Subcutaneous abdominal adipose tissue (tissue), 5 donors: ENCODE data around the gene STUB1.

Source experiments
- H3K27ac ChIP-seq: one replicate; pipeline ENCODE4 v1.7.0; 2013; ENCODE audit warnings: low read depth, mild to moderate bottlenecking, inconsistent platforms, low read length, moderate library complexity
- H3K27me3 ChIP-seq, 5 donors: one replicate each; pipeline ENCODE4 v1.7.0; 2013; ENCODE audit warnings: low read length in 5 of 5, inconsistent platforms in 1 of 5; ENCODE audit not compliant: control insufficient read depth in 5 of 5, insufficient read depth in 4 of 5
- H3K36me3 ChIP-seq, 5 donors: one replicate each; pipeline ENCODE4 v1.7.0; 2013; ENCODE audit warnings: low read length in 5 of 5; ENCODE audit not compliant: control insufficient read depth in 5 of 5, insufficient read depth in 5 of 5
- H3K4me1 ChIP-seq, 5 donors: one replicate each; pipeline ENCODE4 v1.7.0; 2013; ENCODE audit warnings: low read length in 5 of 5, mild to moderate bottlenecking in 3 of 5, moderate library complexity in 1 of 5; ENCODE audit not compliant: control insufficient read depth in 5 of 5, insufficient read depth in 5 of 5
- H3K4me3 ChIP-seq, 5 donors: one replicate each; pipeline ENCODE4 v1.7.0; 2013; ENCODE audit warnings: low read length in 5 of 5, low read depth in 1 of 5
- H3K9ac ChIP-seq, 5 donors: one replicate each; pipeline ENCODE4 v1.7.0; 2013; ENCODE audit warnings: low read length in 5 of 5, mild to moderate bottlenecking in 4 of 5, moderate library complexity in 3 of 5
- H3K9me3 ChIP-seq, 5 donors: one replicate each; pipeline ENCODE4 v1.7.0; 2013; ENCODE audit warnings: low read length in 5 of 5; ENCODE audit not compliant: control insufficient read depth in 5 of 5
- donor health status: healthy.
- donor health status: healthy.
- donor health status: healthy.
- donor health status: healthy.
- donor health status: healthy.

Gene STUB1

DNA sequence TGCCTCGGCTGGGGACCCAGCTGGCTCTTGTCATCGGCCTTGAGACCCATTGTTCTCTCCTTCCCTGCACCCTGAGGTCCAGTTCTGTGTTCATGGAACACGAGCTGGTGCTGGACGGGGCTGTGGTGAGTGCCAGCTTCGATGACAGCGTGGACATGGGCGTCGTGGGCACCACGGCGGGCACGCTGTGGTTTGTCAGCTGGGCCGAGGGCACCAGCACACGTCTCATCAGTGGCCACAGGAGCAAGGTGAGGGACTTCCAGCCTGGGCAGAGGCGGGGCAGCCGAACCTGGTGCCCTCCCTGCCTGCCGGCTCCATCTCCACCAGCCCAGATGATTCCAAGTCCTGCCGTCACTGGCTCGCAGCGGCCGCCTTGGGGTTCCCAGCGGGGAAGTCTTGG lies 17.6 kb upstream of the STUB1 start:
- peaks cover 2 to 21% (median 18%) of the 10 kb centered on the region in 5 donors for H3K4me1 ChIP-seq
- peaks cover 0 to 12% (median 0%) of the 10 kb centered on the region in 5 donors for H3K36me3 ChIP-seq
- H3K4me3 ChIP-seq = no peak overlapping the region
- H3K27me3 ChIP-seq = no peaks in the 10 kb centered on the region
- H3K27ac ChIP-seq = no peak overlapping the region
- H3K9ac ChIP-seq = no peak overlapping the region
- no peaks in the 10 kb centered on the region for H3K9me3 ChIP-seq

DNA sequence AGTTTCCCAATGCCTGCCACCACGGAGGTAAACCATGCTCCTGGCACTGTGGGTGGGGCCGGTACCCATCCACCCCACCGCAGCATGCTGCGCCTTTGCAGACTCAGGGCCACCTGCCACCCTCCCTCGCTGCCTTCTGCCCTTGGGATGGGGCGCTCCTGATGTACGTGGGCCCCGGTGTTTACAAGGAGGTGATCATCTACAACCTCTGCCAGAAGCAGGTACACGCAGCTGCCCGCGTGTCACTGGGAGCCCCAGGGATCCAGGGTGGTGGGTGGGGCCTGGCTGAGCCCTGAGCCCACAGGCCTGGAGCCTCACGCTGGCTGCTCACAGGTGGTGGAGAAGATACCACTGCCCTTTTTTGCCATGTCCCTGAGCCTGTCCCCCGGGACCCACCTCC lies 13.6 kb upstream of the STUB1 start:
- H3K27me3 ChIP-seq = no peaks in the 10 kb centered on the region
- no peak overlapping the region for H3K27ac ChIP-seq
- peaks cover 0 to 25% (median 24%) of the 10 kb centered on the region in 5 donors for H3K36me3 ChIP-seq
- no peaks in the 10 kb centered on the region for H3K9me3 ChIP-seq
- H3K4me3 ChIP-seq = no peak overlapping the region
- H3K4me1 ChIP-seq = peaks cover 2 to 26% (median 21%) of the 10 kb centered on the region in 5 donors
- H3K9ac ChIP-seq = no peak overlapping the region

DNA sequence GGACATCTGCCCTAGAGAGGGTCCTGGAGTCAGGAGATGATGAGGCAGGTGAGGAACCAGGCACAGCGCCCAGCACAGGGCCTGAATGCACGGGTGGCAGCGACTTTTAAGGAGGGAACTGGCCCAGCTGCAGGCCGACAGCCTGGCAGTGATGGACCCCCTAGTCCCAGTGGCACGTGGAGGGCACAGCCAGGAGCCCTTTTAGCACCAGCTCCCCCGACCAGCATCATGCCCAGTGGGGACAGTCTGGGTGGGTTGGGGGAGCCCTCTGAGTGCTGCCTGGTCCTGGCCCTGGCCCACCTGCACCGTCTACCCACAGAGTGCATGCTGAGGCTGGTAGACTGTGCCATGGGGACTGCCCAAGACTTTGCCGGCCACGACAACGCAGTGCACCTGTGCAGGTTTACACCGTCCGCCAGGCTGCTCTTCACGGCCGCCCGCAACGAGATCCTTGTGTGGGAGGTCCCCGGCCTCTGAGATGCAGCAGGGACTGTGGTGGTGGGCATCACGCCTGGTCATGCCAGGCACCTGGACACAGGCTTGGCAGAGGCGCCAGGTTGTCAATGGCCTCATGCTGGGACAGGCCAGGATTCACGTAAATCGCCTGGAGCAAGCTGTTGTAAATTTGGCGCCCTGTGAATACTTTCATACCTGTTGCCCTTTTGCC lies 13.0 kb upstream of the STUB1 start:
- Histone ChIP-seq H3K36me3 (peaks cover 0 to 32% (median 30%) of the 10 kb centered on the region in 5 donors), H3K4me3 (peak overlapping the region; percentile 17 to 80 (median 44)), H3K27me3 (no peaks in the 10 kb centered on the region), H3K4me1 (peaks cover 2 to 24% (median 21%) of the 10 kb centered on the region in 5 donors), H3K9me3 (no peaks in the 10 kb centered on the region), H3K9ac (peak overlapping the region in 4 of 5 donors; percentile 10 to 85 (median 68)), H3K27ac (peak overlapping the region; percentile 62)

DNA sequence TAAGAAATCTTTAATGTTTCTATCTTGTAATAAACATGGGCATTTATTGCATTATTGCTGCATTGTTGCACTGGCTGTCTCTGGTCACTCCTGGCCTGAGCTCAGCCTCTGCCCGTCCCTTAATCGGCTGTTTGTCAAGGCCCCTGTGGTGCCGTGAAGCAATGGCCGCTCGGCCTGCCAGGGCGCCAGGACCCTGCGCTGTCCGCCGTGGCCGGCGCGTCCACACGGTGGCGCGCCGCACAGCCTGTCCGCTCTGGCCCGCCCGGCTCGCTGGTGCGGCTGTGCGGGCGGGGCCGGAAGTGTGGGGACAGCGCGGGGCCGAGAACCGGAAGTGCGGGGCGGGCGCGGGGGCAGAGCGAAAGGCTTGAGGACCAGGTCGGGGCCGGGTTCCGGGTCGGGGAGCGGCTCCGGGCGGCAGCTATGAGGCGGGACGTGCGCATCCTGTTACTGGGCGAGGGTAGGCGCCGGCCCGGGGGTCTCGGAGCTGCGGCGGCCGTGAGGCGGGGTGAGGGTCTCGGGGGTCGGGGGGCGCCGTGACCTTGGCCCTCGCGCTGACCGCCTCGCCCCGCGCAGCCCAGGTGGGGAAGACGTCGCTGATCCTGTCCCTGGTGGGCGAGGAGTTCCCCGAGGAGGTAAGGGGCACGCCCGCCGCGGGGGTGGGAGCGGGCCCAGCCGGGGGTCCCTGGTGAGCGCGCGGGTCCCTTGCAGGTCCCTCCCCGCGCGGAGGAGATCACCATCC lies 12.3 kb upstream of the STUB1 start, which contains the start of gene RHOT2:
Gene RHOT2 (plus strand): TSS at position 353 of the 739 bp plus-strand sequence. CDS start 68 bp downstream, at position 421.
- peak within 1 kb of the TSS; percentile 26 to 96 (median 84) for H3K9ac ChIP-seq
- peak within 1 kb of the TSS; percentile 17 to 80 (median 75) for H3K4me3 ChIP-seq
- H3K27me3 ChIP-seq = no peaks in the 10 kb centered on the region
- peak within 1 kb of the TSS; percentile 62 for H3K27ac ChIP-seq
- H3K36me3 ChIP-seq = peaks cover 0 to 39% (median 37%) of the 10 kb centered on the region in 5 donors
- no peaks in the 10 kb centered on the region for H3K9me3 ChIP-seq
- peaks cover 2 to 24% (median 21%) of the 10 kb centered on the region in 5 donors for H3K4me1 ChIP-seq

DNA sequence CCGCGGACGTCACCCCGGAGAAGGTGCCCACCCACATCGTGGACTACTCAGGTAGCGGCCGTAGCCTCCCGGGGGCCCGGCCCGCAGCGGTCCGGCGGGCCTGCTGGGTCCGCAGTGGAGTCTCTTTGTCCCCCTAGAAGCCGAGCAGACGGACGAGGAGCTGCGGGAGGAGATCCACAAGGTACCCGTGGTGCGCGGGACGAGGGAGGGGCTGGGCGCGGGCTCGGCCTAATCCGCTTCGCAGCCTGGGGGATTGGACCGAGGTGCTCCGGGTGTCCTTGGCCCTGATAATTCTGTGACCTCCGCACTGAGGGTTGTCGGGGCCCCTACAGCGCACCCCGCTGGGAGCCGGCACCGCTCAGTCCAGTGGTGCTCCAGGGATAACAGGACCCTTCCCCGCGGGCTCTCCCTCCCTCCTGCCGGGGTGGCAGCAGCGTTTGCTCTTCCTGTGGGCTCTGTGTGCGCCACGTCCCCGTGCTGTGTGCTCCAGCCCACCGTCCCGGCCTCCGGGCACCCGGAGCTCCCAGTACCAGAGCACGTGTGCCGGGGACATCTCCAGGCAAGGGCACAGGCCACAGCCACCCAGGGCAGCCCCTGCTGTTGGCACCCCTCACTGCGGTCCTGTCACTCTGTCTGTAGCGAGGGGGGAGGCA lies 11.6 kb upstream of the STUB1 start:
- Histone ChIP-seq H3K4me3 (peak overlapping the region in 4 of 5 donors; percentile 67 to 80 (median 76)), H3K27me3 (no peaks in the 10 kb centered on the region), H3K4me1 (peaks cover 2 to 24% (median 21%) of the 10 kb centered on the region in 5 donors), H3K9ac (peak overlapping the region; percentile 26 to 96 (median 84)), H3K36me3 (peaks cover 0 to 46% (median 44%) of the 10 kb centered on the region in 5 donors), H3K9me3 (no peaks in the 10 kb centered on the region), H3K27ac (peak overlapping the region; percentile 62)

DNA sequence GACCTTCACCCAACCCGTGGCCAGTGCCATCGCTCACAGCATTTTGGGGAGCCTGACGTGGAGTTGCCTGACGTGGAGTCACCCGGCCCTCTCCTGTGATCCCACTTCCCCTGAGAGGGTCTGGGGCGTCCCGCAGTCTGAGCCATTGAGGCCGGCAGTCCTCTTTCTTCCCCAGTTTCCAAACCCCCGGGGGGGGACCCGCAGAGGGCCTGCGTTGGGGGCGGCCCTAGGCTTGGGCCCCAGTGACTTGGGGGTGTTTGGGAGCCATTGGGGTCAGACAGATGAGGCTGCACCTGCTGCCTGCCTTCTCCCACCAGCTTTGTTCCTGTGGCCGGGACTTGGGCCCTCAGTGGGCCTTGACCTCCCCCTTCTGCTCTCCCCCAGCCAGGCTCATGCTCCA lies 10.5 kb upstream of the STUB1 start:
- Histone ChIP-seq H3K27ac (no peak overlapping the region), H3K4me3 (peak overlapping the region in 1 of 5 donors; percentile 80), H3K9me3 (no peaks in the 10 kb centered on the region), H3K4me1 (peaks cover 2 to 24% (median 22%) of the 10 kb centered on the region in 5 donors), H3K9ac (peak overlapping the region in 1 of 5 donors; percentile 96), H3K36me3 (peaks cover 0 to 52% (median 47%) of the 10 kb centered on the region in 5 donors), H3K27me3 (no peaks in the 10 kb centered on the region)

DNA sequence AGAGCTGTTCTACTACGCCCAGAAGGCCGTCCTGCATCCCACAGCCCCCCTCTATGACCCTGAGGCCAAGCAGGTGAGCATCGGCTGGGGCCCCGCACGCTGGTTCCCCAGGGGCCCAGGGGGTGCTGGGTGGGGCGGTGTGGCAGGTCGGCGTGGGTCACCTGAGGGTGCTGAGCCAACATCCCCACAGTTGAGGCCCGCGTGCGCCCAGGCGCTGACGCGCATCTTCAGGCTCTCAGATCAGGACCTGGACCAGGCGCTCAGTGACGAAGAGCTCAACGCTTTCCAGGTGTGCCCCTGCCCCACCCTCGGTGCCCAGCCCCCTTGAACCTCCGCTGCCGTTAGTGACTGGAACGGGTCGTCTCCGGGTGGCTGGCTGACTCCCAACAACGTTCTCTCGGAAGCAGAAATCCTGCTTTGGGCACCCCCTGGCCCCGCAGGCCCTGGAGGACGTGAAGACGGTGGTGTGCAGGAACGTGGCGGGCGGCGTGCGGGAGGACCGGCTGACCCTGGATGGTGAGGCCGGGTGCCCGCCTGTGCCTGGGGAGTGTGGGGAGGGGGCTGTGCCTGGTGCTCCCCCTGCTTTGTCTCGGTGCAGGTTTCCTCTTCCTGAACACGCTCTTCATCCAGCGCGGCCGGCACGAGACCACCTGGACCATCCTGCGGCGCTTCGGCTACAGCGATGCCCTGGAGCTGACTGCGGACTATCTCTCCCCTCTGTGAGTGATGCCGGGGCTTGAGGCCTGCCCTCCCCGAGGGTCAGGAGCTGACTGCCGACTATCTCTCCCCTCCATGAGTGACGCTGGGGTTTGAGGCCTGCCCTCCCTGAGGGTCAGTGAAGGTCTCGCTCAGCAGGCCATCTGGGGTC lies 9.5 kb upstream of the STUB1 start:
- peaks cover 2 to 34% (median 31%) of the 10 kb centered on the region in 5 donors for H3K4me1 ChIP-seq
- H3K4me3 ChIP-seq = no peak overlapping the region
- H3K36me3 ChIP-seq = peaks cover 0 to 52% (median 47%) of the 10 kb centered on the region in 5 donors
- H3K27ac ChIP-seq = no peak overlapping the region
- no peaks in the 10 kb centered on the region for H3K27me3 ChIP-seq
- H3K9ac ChIP-seq = no peak overlapping the region
- no peaks in the 10 kb centered on the region for H3K9me3 ChIP-seq

DNA sequence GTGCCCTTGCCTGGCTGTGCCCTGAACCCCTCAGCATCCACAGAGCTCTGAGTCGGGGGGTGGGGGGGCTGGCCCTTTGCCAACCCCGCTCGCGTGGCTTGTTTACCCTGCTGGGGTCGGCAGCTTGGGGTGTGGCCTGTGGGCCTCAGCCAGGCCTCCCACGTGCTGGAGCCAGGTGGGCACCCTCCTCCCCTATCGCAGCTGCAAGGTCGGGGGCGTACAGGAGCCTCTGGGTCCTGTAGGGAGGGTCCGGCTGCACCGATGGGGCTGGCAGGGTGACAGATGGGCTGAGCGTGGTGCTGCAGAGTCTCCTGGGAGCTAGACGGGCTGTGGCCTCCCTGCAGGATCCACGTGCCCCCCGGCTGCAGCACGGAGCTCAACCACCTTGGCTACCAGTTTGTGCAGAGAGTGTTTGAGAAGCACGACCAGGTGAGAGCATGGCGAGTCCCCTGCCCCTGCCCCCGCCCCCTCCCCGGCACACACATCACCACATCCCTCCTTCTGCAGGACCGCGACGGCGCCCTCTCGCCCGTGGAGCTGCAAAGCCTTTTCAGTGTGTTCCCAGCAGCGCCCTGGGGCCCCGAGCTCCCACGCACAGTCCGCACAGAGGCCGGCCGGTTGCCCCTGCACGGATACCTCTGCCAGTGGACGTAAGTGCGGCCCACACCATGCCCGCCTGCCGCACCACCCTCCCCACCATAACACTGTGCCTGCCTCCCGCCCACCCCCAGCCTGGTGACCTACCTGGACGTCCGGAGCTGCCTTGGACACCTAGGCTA lies 8.7 kb upstream of the STUB1 start:
- Histone ChIP-seq H3K36me3 (peaks cover 0 to 52% (median 47%) of the 10 kb centered on the region in 5 donors), H3K4me3 (no peak overlapping the region), H3K9me3 (no peaks in the 10 kb centered on the region), H3K27ac (no peak overlapping the region), H3K27me3 (no peaks in the 10 kb centered on the region), H3K4me1 (peaks cover 2 to 40% (median 37%) of the 10 kb centered on the region in 5 donors), H3K9ac (no peak overlapping the region)

DNA sequence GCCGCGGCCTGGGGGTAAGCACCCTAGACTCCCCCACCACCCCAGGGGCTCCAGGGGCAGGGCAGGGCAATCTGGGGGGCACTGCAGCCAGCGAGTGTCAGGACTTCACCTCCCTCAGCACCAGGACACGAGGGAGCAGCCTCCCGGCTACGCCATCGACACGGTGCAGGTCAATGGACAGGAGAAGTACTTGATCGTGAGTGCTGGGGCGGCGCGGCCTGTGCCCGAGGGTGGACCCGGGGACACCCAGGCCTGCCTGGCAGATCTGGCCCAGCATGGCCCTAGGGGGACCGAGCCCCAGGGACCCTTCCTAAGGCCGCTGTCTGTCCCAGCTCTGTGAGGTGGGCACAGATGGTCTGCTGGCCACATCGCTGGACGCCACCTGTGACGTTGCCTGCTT lies 7.8 kb upstream of the STUB1 start:
- H3K36me3 ChIP-seq = peaks cover 0 to 52% (median 47%) of the 10 kb centered on the region in 5 donors
- no peaks in the 10 kb centered on the region for H3K9me3 ChIP-seq
- no peak overlapping the region for H3K9ac ChIP-seq

More for the DNA sequence above, 7.8 kb upstream of the STUB1 start:
- peaks cover 2 to 37% (median 34%) of the 10 kb centered on the region in 5 donors for H3K4me1 ChIP-seq
- H3K4me3 ChIP-seq = no peak overlapping the region
- H3K27ac ChIP-seq = no peak overlapping the region
- H3K27me3 ChIP-seq = peaks cover 0 to 4% (median 0%) of the 10 kb centered on the region in 5 donors
